Testis (tissue), 3 donors: ENCODE measurements around the gene IYD. TPM values are rescaled to one million over a fixed set of nuclear protein-coding genes. Genes with fewer than 3 reads are reported as not detected.

Experiments
- DNase-seq: peaks from one replicate; pipeline ENCODE4 v3.0.0-alpha.2; 2019
- H3K27ac ChIP-seq, 2 donors: fragments of 200-600 bp; sonication (generic); one replicate each; pipeline ENCODE4 v1.5.1; 2019
- H3K27me3 ChIP-seq: fragments of 200-600 bp; sonication (generic); one replicate; pipeline ENCODE4 v1.5.1; 2019
- H3K36me3 ChIP-seq: fragments of 200-600 bp; sonication (generic); one replicate; pipeline ENCODE4 v1.5.1; 2017; ENCODE audit warnings: low read depth; ENCODE audit errors: missing control alignments
- H3K4me1 ChIP-seq: fragments of 200-600 bp; sonication (generic); one replicate; pipeline ENCODE4 v1.5.1; 2019
- H3K4me3 ChIP-seq, 2 donors: fragments of 200-600 bp; sonication (generic); one replicate each; pipeline ENCODE4 v1.5.1; 2017 to 2019
- H3K9me3 ChIP-seq: fragments of 200-600 bp; sonication (generic); one replicate; pipeline ENCODE4 v1.5.1; 2017
- CTCF ChIP-seq, 3 experiments: fragments of 450-650 bp in 2 of 3; fragments of 200-600 bp in 1 of 3; sonication (generic) in 1 of 3; IDR thresholded peaks; one replicate each; pipeline ENCODE4 v1.5.1; 2016 to 2019; ENCODE audit warnings: antibody characterized with exemption in 3 of 3, mild to moderate bottlenecking in 2 of 3, moderate library complexity in 1 of 3
- POLR2A ChIP-seq: fragments of 450-650 bp; IDR thresholded peaks from one replicate; pipeline ENCODE4 v1.6.1; 2017; ENCODE audit warnings: antibody characterized with exemption, mild to moderate bottlenecking, moderate library complexity
- WGBS, 2 donors: methylation state at CpG; one replicate each; pipeline ENCODE4 v1.1.5; 2018; 5-methylcytosine and 5-hydroxymethylcytosine counted together
- intact Hi-C: fragments of 100-400 bp; cut with DNase I; formaldehyde crosslinking; loops from one replicate; pipeline ENCODE4 v1.15.1; 2023; ENCODE audit warnings: low total_unique reads
- polyA plus RNA-seq: library from polyadenylated mRNA; stranded (reverse); fragments of 350-450 nt; fragmentation: Illumina TruSeq; extraction: RNeasy Lipid Tissue Mini Kit (QIAGEN cat#74804); gene quantifications from one replicate; pipeline ENCODE4 v1.2.3, GENCODE V29; 2014; ENCODE audit warnings: low read depth, low replicate concordance; ENCODE audit not compliant: insufficient read depth
- total RNA-seq, 2 donors: library from RNA; depleted of rRNA; stranded (reverse); fragments of >200 nt; gene quantifications; one replicate each; pipeline ENCODE4 v1.2.3, GENCODE V29; 2016

The IYD gene
- total and polyA plus RNA-seq, 3 donors from 2014 or later: 0.24 to 1.6 (median 0.45) TPM

DNA sequence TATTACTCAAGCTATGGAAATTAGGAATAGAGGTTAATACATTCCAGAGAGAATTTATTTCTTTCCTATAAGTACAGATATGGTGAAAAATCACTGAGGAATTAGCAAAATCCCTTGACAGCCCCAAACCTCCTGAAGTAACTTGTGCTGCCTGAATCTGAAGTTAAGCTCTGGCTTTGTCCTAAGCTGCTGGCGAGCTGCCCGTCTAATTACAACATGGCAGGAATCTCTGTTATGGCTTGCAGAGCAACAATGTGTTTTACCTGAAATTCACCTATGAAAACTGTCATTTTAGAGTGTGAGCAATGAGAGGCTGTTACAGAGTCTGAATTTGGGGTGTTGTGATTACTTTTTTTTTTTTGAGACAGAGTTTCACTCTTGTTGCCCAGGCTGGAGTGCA lies 22.5 kb upstream of the IYD start:
- Histone ChIP-seq H3K9me3 (no peaks in the 10 kb centered on the region), H3K27ac (no peak overlapping the region), H3K4me1 (no peaks in the 10 kb centered on the region), H3K36me3 (no peaks in the 10 kb centered on the region), H3K27me3 (no peaks in the 10 kb centered on the region), H3K4me3 (no peak overlapping the region)
- intact Hi-C loops: no loop called here
- DNase-seq: no peak
- TF ChIP-seq CTCF (IDR thresholded peaks at IDR 0.05) (no peak), POLR2A (no peak)
- WGBS, 2 donors: 81 to 93% methylated on average over 2 of the region's 2 CpGs

- intact Hi-C loops: no loop called here
- H3K27me3 ChIP-seq: no peaks in the 10 kb centered on the region
- no peaks in the 10 kb centered on the region for H3K4me1 ChIP-seq
- WGBS, 2 donors: 86 to 95% methylated on average over 5 of the region's 5 CpGs
- no peak overlapping the region for H3K4me3 ChIP-seq
- no peaks in the 10 kb centered on the region for H3K36me3 ChIP-seq
- H3K27ac ChIP-seq: no peak overlapping the region
- H3K9me3 ChIP-seq: no peaks in the 10 kb centered on the region
- TF ChIP-seq CTCF (IDR thresholded peaks at IDR 0.05) (no peak), POLR2A (no peak)
- no peak for DNase-seq
Observed at GRCh38 chr6:150347845-150348244, 21.0 kb upstream of the IYD start.

DNA sequence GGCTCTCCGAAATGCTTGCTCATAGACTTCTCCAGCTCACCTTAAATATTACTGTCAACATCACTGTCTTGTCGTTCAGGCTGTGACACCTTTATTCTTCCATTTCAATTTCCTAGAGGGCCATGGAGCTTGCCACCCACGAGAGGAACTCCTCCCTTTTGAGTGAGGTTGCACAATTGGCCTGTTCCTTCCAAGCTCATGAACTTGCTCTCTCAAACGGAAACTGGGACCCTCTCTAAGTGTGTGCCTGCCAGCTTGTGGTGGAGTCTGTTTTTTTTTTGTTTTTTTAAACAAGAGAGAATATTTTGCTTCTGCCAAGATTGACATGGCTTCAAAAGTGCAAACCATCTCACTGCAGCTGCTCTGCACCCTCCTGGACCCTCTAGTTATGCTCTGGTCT lies 19.3 kb upstream of the IYD start:
- 67 to 72% methylated on average over 4 of the region's 4 CpGs for WGBS, 2 donors
- H3K27ac ChIP-seq: no peak overlapping the region

GRCh38 chr6:150352321-150353296 lies 16.2 kb upstream of the IYD start:
- 91 to 93% methylated on average over 5 of the region's 5 CpGs for WGBS, 2 donors
- no peaks in the 10 kb centered on the region for H3K27me3 ChIP-seq
- H3K27ac ChIP-seq: no peak overlapping the region
- TF ChIP-seq POLR2A (no peak), CTCF (IDR thresholded peaks at IDR 0.05) (no peak)
- no peaks in the 10 kb centered on the region for H3K36me3 ChIP-seq
- intact Hi-C loops: no loop called here
- no peaks in the 10 kb centered on the region for H3K9me3 ChIP-seq
- no peak overlapping the region for H3K4me3 ChIP-seq
- DNase-seq: no peak
- peaks cover 23% of the 10 kb centered on the region for H3K4me1 ChIP-seq

More for the DNA sequence above, 19.3 kb upstream of the IYD start:
- H3K9me3 ChIP-seq: no peaks in the 10 kb centered on the region
- TF ChIP-seq CTCF (IDR thresholded peaks at IDR 0.05) (no peak), POLR2A (no peak)
- intact Hi-C loops: no loop called here
- H3K4me3 ChIP-seq: no peak overlapping the region
- H3K27me3 ChIP-seq: no peaks in the 10 kb centered on the region
- H3K36me3 ChIP-seq: no peaks in the 10 kb centered on the region
- DNase-seq: no peak
- H3K4me1 ChIP-seq: peaks cover under 1% of the 10 kb centered on the region
